AG04449 (cell line): ENCODE data around the gene CFAP44.
A peak's percentile ranks its signal among the peaks of the same experiment; 100 is the strongest.

ENCODE experiments used
- CTCF ChIA-PET: fragments of 350-600 bp; formaldehyde crosslinking; extraction: SDS; loops from one replicate; lab custom pipeline; 2021; ENCODE audit warnings: antibody characterized with exemption; lab: Yijun Ruan, JAX
- POLR2A ChIA-PET: fragments of 400-600, 350-600 bp; formaldehyde crosslinking; extraction: SDS; loops from one replicate; lab custom pipeline; 2020; ENCODE audit warnings: antibody characterized with exemption, inconsistent platforms; lab: Yijun Ruan, JAX
- DNase-seq: peaks from one replicate; pipeline ENCODE4 v3.0.0-alpha.2; 2010; ENCODE audit warnings: low read depth, low spot score
- H3K4me3 ChIP-seq: 2 replicates; pipeline ENCODE4 v1.5.1; 2011; ENCODE audit warnings: low read depth, mild to moderate bottlenecking, control low read depth, low read length
- CTCF ChIP-seq: IDR thresholded peaks from one replicate; pipeline ENCODE4 v1.5.1; 2011; ENCODE audit warnings: mild to moderate bottlenecking, moderate library complexity, low read length, control low read depth, inconsistent platforms; ENCODE audit not compliant: insufficient read depth; ENCODE audit errors: missing control alignments

The CFAP44 gene

GRCh38 chr3:113436809-113437208 lies 4.5 kb downstream of the CFAP44 start:
- peak; percentile 10 for DNase-seq
- no peak overlapping the region for H3K4me3 ChIP-seq
- CTCF ChIA-PET = interaction anchor here (1.2 kb wide), 1 partner anchor 56 kb away, joined by 3 read pairs; no protein-coding TSS in a partner anchor
- POLR2A ChIA-PET = no interaction called here
- no peak for TF ChIP-seq CTCF

- CTCF ChIA-PET = no interaction called here
- TF ChIP-seq CTCF = no peak
- peak; percentile 3 for DNase-seq
- no peak overlapping the region for H3K4me3 ChIP-seq
- POLR2A ChIA-PET = no interaction called here
Observed at GRCh38 chr3:113431811-113432210, 9.5 kb downstream of the CFAP44 start.

GRCh38 chr3:113428581-113428980 lies 12.7 kb downstream of the CFAP44 start:
- ChIA-PET POLR2A (no interaction called here), CTCF (interaction anchor here (0.8 kb wide), 1 partner anchor 316 kb away, joined by 3 read pairs; no protein-coding TSS in a partner anchor)
- no peak overlapping the region for H3K4me3 ChIP-seq
- no peak for DNase-seq
- TF ChIP-seq CTCF = no peak

GRCh38 chr3:113423699-113424098 lies 17.6 kb downstream of the CFAP44 start:
- no peak for TF ChIP-seq CTCF
- ChIA-PET CTCF (no interaction called here), POLR2A (no interaction called here)
- no peak for DNase-seq
- no peak overlapping the region for H3K4me3 ChIP-seq

- ChIA-PET POLR2A (no interaction called here), CTCF (no interaction called here)
- no peak for TF ChIP-seq CTCF
- H3K4me3 ChIP-seq = no peak overlapping the region
- DNase-seq = no peak
Observed at GRCh38 chr3:113421082-113421481, 20.2 kb downstream of the CFAP44 start.

- POLR2A ChIA-PET = no interaction called here
- CTCF ChIA-PET = no interaction called here
- no peak for TF ChIP-seq CTCF
- DNase-seq = no peak
- H3K4me3 ChIP-seq = no peak overlapping the region
Observed at GRCh38 chr3:113409676-113410075, 31.6 kb downstream of the CFAP44 start.
